GM19324 (cell line): ENCODE measurements around the gene PPP1R27.

Experiments
- ATAC-seq: cut with Tn5 transposase; IDR thresholded peaks from one replicate; pipeline ENCODE4 v1.9.1; 2021; ENCODE audit warnings: mild to moderate bottlenecking, moderate library complexity; ENCODE audit not compliant: unreplicated experiment, low FRiP score

The PPP1R27 gene, protein sequence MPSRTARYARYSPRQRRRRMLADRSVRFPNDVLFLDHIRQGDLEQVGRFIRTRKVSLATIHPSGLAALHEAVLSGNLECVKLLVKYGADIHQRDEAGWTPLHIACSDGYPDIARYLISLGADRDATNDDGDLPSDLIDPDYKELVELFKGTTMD

DNA sequence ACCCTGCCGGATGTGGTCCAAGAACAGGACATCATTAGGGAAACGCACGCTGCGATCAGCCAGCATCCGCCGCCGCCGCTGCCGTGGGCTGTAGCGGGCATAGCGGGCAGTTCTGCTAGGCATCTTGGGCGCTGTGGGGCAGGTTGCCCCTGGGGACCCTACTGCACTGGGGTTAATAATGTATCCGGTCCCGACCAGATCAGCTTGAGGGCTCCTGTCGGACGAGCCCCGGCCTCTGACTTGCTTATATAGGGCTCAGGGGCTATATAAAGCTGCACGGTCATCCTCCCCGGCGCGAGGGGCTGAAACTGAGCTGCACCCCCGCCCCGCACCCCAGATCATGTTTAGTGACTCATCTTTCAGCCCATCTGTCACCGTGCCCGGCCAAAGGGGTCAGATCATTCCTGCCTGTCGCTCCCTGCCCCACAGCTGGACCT, at the start of gene PPP1R27:
TSS of gene PPP1R27 (minus strand) at position 220 of the 437 bp plus-strand sequence. CDS start at position 123, 97 bp downstream.
- ATAC-seq = no peak

GRCh38 chr17:81884520-81884919, 49.7 kb upstream of the PPP1R27 start:
- ATAC-seq = no peak

DNA sequence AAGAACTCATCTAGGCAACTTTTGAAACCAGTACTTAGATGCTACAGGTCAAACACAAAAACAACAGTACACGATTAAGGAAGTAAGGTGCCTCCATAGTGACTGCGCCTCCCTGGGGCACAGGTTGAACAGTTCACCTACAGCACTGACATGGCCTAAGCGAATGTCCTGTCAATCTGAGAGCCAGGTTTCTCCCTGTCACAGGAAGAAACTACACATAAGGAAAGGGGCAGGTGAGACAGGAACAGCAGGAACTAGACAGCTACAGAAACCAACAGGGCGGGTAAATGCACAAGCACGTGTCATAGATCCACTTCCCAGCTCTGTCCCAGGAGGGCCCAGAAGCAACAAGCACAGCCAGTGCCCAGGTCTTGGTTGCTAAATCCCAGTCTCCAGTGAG, 44.3 kb upstream of the PPP1R27 start:
- no peak for ATAC-seq

GRCh38 chr17:81878294-81878693, 43.4 kb upstream of the PPP1R27 start:
- ATAC-seq = no peak

DNA sequence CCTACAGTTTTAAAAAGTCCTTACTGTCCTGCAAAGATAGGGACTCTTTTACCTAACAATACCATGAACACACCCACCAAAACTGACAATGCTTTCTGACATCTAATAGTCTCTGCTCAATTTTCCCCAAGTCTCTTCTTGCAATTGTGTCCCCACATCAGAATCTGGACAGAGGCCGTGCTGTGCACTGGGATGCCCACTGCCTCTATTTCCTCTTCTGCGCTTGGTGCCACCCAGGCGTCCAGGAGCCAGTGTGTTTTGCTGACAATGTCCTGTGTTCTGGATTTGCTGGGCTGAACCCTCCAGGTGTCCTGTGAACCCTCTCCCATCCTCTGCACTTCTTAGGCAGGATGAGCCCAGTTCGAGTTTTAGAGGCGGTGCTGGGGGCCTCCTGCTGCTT, 42.7 kb upstream of the PPP1R27 start:
- ATAC-seq = no peak

- ATAC-seq = peak; percentile 69
Measured at GRCh38 chr17:81871387-81872230, 36.8 kb upstream of the PPP1R27 start.

DNA sequence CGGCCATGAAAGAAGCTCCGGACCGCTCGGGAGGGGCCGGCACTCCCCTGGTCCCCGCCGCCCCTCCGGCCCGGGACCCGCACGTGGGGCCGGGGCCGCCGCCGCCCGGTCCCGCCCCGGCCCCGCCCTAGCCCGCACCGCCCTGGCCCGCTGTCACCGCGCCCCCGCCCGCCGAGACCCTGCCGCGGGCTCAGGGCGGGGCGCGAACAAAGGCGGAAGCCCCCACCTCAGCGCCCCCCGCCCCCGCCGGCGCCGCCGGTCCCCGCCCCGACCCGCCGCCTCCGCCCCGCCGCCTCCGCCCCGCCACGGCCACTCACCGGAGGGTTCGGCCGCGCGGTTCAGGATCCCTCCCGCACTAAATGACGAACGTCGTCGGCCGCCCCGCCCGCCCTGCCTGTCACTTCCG, 36.1 kb upstream of the PPP1R27 start, which contains the start of gene ARHGDIA:
TSS of gene ARHGDIA (minus strand) at position 357 of the 406 bp plus-strand sequence. CDS start 1,407 bp downstream, outside the sequence.
- ATAC-seq = peak; percentile 28

DNA sequence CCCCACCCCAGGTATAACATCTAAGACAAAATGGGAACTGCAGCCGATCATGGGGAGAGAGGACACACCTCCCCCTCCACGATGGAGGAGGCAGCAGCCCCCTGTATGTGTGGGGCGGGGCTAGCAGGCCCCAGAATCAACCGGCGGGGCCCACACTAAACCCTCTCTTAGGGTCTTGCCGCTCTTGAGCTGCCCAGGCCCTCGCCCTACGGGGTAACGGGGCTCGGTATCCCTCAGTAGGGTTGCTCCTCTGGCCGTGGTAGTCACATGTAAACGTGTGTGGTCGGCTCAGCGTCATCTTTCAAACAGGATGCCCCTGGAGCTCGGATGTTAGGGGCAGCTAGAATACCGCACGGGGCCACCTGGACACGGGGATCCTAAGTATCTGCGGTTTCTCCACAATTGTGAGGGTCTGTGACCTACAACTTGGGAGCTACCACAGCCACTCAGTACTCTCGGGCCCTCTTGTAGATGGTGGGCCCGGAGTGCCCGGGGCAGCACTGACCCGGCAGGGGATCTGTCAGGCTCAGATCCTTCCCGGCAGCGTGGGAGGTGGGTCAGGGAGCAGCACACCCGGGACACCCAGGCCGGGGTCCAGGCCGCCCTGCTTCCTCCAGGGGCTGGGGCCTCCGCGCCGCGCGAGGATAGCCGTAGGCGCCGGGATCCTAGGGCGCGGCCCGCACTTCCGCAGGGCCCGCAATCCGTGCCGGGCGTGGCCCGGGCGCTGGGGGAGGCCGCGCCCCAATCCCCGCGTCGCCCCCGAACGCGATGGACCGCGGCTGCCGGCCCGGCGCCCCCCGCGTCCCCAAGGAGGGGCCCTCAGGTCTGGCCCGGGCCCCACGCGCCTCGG, 35.5 kb upstream of the PPP1R27 start:
- ATAC-seq = peak; percentile 11

DNA sequence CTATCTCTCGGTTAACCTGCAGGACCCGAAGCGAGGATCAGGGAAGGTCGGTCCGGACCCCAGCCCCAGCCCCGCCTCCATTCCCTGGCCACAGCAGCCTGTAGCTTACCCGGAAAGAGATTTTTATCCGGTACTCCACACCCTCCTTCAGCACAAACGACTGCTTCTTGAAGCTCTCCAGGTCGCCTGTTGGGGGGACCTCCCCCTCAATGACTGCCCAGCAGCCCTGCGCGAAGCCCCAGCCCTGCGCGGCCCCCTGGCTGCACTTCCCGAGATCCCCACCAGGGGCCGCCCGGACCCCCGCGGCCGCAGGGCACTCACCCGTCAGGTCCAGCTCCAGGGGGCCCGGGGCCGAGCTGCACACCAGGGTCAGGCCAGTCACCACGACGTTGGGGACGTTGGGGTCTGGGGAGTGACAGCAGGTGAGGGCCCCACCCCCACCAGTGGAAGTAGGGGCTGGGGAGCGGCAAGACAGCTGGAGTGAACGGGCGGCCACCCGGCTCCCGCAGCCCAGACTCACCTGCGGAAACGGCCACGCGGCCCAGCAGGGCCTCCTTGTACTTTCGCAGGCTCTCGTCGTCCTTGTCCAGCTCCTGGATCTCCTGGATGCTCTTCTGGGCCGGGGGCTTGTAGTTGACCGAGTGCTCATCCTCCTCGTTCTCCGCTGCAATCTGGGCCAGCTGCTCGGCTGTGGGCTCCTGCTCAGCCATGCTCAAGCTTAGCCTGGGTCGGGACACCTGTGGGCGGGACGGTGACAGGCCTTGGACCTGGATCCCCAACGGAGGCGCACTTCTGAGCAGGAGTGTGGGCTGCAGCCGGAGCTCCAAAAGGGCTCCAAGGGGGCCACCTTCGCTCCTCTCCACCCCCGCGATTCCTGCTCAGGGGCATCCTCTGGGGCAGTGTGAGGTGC, 34.6 kb upstream of the PPP1R27 start:
- ATAC-seq = no peak

GRCh38 chr17:81868674-81869220, 33.9 kb upstream of the PPP1R27 start:
- no peak for ATAC-seq

GRCh38 chr17:81867991-81868673, 33.3 kb upstream of the PPP1R27 start:
- ATAC-seq = no peak

GRCh38 chr17:81867170-81867990, 32.5 kb upstream of the PPP1R27 start:
- no peak for ATAC-seq

DNA sequence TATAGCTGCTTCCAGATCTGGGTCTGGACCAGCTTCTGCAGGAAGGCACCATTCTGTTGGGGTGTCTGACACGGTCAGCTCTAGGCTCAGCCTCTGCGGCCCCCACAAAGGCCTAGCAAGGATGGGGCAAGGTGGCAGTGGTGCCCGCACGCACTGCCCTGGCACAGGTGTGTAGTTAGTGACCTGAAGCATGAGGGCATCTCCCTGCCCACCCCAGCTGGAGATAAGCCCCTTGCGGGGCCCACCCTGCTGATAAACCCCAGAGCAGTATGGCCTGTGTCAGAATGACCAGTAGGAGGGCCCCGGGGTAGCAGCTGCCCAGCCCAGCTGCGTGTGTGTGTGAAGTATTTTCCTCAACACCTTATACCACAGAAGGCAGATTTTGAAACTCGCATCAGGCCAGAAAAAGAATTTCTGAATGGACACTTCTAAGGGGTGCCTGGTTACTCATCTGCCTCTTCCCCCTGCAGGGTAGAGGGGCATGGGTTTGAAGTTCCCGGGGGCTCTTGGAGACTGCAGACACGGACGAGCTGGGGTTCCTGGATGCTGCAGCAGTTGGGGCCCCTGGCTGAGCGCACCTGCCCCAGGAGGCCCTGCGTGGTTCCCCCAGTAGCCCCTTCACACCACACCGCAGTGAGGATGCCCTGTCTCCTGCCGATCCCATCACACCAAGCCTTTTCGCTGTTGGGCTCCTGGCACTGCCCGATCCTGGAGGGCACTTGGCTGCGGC, 31.8 kb upstream of the PPP1R27 start:
- ATAC-seq = no peak

- no peak for ATAC-seq
Measured at GRCh38 chr17:81865733-81866439, 31.0 kb upstream of the PPP1R27 start.

DNA sequence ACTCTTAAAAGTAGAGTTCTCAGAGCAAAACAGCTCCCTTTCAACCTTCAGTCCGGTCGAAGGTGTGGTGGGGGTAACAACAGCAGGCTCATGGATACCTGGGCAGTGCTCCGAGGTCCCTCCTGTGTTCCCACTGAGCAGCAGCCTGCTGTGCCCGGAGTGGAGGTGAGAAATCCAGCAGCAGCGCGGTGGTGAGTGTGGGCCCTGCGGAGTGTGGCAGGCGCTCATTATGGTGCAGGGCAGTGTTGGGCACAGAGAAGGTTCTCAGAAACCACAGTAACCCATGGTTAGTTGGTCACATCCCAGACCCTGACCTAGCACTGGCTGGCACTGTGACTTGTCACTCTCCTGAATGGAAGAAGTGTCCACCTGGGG, 30.5 kb upstream of the PPP1R27 start:
- ATAC-seq = no peak

GRCh38 chr17:81863833-81864768, 29.3 kb upstream of the PPP1R27 start:
- ATAC-seq = no peak
